Measurements from ENCODE around the gene PEAK3.
A peak's percentile ranks its signal among the peaks of the same experiment; 100 is the strongest.
"Not testable (repeated sequence)": the region's sequence is repeated elsewhere in the genome, so short reads cannot be mapped to it uniquely, and the experiment has no call there.

PEAK3 gene

DNA sequence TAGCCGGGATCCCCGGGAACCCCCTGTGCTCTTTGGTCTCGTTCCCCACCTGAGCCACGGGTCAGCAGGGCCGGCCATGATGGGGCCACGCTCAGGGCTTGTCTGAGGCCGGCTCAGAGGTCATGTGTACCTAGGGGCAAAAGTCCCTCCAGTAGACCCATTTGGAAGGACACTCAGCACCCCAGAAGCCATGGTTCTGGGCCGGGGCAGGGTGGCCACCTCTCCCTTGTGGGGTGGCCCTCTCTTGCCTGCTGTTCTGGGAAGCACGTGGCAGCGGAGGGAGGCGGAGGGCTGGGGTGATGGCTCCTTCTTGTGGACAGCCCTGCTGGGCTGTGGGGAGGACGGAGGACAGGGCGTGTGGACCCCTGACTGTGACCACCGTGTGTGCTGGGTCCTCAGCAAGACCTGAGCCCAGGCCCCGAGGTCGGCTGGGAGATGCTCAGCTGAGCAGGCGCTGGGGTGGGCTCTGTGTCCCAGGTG is 6.4 kb upstream of the PEAK3 start:
- no peak for DNase-seq

DNA sequence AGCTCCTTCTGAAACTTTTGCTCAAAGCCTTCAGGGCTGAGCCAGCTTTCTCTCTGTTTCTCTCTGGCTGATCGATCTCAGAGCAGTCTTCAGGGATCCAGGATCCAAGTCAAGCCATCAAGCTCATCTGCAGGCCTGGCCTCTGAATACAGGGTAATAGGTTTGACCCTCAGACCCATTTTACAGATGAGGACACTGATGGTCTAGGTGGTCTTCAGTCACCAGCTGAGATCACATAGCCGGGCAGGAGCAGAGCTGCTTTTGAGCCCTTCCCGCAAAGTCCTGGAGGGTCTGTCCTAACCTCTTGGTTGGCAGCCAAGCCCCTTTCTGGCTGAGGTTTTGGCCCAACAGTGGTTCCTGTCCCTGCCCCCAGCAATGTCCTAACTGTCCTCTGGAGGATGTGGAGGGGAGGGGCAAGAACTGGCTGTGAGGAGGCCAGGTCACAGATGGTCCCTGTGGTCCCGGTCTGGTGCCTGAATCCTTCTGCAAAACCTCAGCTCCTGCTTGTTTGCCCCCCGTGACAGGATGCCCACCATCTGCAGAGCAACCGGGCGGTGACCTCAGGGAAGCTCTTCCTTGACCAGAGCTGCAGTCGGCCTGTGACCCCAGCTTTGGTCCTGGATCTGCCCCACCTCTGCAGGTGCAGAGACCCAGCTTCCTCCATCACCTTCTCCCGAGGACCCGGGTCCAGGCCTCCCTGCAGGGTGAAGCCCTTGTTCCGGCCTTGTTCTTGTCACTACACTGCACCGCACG is 5.8 kb upstream of the PEAK3 start:
- no peak for DNase-seq

DNA sequence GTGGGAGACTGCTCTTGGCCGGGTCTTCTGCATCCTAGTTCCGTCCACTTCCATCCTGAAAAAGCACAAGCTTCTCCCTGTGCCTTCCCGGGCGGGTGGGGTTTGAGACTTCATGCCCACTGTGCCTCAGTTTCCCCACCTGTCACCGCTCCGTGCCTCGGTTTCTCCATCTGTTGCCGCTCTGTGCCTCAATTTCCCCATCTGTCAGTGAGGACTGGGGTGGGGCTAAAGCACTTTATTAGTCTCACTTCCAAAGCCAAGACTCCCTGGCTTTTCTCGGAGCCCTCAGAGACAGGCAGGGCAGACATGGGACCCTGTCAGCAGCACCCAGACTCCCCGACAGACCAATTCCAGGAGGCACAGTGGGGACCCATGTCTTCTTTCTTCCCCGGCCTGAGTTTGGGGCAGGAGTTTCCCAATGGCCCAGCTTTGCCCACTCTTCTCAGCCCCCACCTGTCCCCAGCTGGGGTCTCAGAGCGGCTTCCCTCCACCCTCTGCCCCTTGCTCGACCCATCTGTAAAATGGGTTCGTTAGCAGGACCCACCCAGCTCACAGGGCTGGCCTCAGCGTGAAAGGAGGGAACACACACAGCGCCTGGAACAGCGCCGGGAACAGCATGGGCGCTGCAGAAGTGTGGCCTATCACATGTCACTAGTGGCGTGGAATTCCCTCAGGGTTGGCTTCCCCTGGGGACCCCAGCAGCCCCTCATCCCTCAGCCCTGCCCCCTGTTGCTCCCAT is 4.6 kb upstream of the PEAK3 start:
- no peak for DNase-seq

DNA sequence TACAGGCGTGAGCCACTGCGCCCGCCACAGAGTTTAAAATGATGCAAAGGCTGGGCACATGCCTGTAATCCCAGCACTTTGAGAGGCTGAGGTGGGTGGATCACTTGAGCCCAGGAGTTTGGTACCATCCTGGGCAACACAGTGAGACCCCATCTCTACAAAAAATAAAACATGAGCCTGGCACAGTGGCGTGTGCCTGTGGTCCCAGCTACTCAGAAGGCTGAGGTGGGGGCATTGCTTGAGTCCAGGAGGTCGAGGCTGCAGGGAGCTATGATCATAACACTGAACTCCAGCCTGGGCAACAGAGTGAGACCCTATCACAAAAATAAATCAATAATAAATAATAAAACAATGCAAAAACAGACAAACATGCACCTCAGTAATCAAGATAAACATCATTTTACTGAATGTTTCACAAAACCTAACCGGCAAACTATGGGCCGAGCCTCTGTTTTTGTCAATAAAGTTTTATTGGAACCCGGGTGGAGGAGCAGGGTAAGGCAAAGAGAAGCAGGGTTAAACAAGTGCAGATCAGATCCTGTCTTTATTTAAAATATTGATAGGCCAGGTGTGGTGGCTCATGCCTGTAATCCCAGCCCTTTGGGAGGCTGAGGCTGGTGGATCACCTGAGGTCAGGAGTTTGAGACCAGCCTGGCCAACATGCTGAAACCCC is 2.0 kb upstream of the PEAK3 start:
- no peak for DNase-seq

DNA sequence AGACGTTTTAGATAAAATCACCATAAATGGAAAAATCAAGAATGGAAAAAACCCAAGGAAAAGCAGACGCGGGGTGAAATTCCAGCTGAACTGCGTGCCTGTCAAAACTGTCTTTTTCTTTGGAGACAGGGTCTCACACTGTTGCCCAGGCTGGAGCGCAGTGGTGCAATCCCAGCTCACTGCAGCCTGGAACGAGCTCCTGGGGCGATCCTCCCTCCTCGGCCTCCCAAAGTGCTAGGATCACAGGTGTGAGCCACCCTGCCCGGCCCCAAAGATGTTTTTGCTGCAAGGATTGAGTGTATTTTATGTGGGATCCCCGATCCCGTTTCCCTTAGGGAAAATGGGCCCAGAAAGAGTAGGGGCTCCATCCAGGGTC is 875 bp upstream of the PEAK3 start:
- DNase-seq = no peak

DNA sequence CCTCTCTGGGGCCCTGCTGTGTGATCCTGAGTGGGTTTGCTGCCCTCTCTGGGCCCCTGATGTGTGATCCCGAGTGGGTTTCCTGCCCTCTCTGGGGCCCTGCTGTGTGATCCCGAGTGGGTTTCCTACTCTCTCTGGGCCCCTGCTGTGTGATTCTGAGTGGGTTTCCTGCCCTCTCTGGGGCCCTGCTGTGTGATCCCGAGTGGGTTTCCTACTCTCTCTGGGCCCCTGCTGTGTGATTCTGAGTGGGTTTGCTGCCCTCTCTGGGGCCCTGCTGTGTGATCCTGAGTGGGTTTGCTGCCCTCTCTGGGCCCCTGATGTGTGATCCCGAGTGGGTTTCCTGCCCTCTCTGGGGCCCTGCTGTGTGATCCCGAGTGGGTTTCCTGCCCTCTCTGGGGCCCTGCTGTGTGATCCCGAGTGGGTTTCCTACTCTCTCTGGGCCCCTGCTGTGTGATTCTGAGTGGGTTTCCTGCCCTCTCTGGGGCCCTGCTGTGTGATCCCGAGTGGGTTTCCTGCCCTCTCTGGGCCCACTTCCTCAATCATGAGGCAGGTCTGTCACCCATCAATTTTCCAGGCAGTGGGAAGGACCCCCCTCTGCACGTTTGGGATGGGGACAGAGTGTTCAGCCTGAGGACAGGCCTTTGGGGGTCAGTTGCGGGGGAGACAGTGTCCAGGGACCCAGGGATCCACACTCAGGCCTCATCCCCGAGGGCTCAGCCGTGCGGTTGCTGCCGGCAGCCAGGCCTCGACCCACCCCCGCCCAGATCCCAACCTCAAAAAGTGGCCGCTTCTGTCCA is 512 bp downstream of the PEAK3 start:
- not testable (repeated sequence) for DNase-seq

DNA sequence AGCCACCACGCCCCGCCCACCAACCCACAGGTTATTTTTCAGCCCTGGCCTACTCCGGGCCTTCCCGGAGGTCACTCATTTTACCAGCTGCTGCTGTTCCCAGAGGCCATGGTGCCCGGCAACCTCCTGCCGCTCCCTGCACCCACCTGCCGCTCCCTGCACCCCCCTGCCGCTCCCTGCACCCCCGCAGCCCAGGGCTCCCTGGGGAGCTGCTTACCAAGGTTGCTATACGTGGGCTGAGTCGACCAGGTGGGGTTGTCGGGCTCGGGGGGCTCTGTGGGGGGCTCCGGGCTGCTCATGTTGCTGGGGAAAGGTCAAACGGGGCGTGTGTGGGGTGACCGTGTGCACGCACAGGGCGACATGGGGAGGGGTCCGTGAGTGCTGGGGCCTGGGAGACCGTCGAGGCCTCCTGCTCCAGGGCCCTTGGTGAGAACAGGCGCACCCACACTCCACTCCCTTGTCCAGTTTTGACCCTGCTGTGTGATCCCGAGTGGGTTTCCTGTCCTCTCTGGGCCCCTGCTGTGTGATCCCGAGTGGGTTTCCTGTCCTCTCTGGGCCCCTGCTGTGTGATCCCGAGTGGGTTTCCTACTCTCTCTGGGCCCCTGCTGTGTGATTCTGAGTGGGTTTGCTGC is 1.2 kb downstream of the PEAK3 start:
- no peak for DNase-seq

DNA sequence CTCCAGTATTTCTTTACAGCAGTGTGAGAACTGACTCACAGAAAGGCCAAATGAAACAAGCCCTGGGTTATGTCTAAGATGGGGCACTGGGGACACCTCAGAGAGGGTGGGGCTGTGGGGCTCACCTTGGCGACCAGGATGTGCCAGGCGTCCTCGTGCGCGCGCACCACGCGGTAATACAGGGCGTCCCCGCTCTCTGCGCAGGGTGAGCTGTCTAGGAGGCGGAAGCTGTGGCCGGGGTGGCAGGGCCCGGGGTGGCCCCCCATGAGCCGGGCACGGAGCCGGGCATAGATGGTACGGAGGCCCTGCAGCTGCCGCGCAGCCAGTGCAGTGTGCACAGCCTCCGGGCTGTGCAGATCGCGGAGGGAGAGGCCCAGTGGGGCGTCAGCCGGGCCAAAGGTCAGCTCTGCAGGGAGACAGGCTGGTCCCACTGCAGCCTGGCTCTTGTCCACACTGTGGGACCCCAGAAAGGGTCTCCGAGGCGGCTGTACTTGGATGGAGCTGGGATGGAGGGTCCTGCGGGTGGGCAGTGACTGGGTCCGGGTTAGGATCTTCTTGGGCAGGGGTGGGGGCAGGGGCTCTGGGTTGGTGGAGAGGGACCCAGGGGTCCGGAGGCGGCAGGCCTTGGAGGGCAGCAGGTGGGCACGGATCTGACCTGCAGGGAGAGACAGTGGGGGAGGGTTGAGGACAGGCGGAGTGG is 3.4 kb downstream of the PEAK3 start:
- DNase-seq = no peak

DNA sequence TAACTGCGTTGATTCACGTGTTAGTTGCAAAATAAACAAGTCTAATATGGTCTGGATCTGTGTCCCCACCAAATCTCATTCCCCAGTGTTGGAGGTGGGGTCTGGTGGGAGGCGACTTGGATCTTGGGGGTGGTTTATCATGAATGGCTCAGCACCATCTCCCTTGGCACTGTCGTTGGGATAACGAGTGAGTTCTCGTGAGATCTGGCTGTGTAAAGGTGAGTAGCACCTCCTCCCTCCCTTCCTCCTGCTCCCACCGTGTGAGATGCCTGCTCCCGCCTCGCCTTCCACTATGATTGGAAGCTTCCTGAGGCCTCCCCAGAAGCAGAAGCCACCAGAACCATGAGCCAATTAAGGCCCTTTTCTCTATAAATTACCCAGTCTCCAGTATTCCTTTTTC is 4.8 kb downstream of the PEAK3 start:
- no peak for DNase-seq

DNA sequence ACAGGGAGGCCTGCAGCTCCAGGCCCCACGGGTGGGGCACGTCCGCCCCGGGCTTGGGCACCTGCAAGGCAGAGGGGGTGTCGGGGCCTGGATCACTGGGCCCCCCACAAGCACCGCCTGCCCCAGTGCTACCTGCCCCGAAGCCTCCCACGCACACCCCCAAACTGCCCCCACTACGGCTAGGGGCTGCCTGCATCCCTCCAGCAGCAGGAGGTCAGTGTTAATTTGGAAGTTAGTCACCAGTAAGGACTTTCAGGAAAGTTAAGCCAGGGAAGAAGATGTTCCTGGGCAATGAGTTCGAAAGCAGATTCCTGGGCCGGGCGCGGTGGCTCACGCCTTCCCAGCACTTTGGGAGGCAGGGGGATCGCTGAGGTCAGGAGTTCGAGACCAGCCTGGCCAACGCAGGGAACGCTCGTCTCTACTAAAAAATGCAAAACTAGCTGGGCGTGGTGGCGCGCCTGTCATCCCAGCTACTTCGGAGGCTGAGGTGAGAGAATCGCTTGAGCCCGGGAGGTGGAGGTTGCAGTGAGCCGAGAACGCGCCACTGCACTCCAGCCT is 5.5 kb downstream of the PEAK3 start:
- DNase-seq = no peak

DNA sequence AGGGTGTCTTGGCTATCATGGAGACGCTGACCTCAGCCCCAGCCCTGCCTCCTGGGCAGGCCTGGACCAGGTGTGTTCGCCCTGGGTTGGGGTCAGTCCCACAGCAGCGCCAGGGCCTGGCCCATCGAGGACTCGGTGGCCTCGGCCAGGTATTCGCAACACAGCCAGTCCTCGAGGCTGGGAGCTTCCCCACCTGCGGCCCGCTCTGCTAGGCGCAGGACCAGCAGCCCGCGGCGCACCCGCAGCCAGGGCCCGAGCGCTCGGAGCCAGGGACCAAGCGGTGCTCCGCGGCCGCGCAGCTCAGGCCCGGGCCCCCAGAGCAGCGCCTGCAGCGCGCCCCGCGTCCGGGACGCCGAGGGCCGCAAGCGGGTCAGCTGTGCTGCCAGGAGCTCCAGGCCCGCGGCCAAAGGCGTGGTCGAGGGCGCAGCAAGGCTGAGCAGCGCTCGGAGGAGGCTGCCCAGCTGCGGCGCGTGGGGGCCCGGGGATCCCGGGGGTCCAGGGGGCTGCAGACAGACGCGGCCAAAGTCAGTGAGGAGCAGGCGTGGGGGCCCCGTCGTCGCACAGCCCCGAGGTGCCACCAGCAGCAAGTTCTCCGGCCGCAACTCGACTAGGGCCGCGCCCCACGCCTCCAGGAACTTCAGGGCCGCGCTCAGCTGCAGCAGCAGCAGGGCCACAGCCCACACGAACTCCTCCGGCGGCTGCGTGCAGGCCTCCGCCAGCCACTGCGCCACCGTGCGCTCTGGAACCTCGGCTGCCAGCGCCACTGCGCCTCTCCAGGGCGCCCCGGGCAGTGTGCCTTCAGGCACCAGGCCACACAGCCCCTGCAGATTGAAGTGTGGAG is 6.2 kb downstream of the PEAK3 start:
- no peak for DNase-seq

DNA sequence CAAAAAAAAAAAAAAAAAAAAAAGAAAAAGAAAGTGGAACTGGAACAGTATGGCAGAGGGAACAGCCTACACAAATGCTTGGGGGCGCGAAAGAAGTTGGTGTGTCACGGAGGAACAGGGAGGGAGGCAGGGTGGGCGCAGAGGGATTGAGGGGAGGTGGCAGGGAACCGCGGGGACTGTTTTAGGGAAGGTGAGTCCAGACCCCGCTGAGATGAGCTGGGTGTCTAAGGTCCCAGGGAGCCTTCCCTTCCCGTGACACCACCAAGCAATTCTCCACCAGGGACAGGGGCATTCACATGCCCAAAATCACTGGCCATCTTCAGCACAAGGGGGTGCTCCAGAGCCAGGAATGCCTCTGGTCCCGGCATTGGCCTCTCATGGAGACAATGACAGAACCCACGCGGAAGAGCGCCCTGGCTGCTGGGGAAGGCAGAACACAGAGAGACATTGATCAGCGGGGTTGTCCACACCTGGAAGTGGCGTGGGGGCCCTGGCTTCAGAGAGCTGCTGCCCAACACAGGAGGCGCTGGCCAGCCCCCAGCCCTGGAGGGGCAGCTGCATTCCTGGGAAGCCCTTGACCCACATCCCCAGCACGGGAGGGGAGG is 6.9 kb downstream of the PEAK3 start:
- peak in 1 of 2 experiments; percentile 38 for DNase-seq

DNA sequence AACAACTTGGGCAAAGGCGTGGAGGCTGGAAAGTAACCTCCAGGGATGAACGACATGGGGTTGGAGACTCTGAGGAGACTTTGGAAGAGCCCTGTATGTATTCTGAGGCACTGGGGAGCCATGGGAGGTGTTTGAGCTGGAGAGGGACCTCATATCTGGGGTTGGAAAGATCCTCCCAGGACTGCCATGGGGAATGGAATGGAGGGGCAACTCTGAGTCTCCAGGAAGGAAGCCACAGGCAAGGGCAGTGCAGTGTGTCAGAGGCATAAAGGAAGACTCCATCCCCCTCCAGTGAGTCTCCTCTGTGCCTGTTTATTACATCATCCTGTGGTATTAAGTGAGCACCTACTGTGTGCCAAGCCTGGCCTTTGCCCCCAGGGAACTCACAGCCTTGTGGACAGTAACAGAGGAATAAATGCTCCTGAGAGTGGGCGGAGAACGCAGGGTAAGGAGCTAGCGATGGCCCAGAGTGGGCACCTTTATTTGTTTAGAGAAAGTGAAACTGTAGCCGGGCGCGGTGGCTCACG is 7.7 kb downstream of the PEAK3 start:
- no peak for DNase-seq

DNA sequence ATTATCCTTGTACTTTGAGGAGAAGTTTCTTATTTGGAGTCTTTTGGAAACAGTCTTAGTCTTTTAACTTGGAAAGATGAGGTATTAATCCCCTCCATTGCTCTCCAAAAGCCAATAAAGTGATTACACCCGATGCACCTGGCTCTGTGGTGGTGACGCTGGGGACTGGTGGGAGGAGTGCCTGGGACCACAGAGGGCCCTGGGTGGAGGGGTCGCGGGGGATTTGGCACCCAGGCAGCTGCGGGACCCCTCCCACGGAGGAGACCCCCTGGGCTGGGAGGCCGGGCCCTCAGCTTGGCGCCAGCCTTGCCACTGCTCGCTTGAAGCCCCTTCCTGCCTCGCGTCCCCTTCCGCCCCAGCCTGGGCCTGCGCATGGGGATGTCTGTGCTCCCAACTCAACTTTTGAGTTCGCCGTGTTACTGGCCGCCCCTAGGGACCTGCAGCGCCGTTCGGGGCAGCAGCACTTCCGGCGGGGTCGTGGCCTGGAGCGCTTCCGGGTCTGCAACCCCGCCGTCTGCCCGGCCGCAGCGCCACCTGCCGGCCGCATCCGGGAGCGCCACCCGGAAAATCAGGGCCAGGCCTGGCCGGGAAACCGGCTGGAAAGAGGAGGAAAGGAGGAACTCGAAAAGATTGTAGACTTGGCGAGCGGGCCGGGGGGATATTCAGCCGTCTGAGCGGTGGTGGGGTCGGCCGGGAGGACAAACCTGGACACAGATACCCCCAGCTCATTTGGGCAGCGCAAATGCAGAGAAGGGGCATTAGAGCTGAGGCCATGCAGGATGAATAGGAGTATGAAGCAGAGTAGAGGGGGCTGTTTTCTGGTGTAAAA is 8.4 kb downstream of the PEAK3 start:
- DNase-seq = peak; percentile 48 to 69

DNA sequence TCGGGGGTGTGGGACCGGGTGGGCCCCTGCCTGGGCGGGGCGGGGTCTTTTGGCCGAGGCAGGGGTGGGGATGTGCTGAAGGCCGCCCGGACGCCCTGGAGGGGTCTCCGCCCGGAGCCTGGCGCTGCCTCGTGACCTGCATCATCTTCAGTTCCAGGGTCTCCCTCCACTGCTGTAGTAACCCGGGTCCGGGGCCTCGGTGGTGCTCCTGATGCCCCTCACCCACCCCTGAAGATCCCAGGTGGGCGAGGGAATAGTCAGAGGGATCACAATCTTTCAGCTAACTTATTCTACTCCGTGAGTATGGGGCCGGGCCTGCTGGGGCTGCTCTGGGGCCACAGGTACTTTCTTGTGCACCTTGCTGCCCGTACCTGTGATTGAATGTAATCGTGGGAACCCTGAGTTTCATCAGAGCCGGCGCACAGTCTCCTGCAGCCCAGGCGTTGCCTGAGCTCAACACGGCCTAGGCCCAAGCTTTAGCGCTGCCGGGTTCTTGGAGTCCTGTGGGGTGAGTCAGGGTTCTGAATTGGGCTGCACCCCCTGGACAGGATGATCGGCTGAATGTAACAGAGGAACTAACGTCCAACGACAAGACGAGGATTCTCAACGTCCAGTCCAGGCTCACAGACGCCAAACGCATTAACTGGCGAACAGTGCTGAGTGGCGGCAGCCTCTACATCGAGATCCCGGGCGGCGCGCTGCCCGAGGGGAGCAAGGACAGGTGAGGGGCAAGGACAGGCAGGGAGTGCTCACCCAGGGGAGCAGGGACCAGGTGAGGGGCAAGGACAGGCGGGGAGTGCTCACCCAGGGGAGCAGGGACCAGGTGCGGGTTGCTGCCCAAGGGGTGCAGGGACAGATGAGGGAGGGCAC is 10.5 kb downstream of the PEAK3 start:
- DNase-seq = no peak

DNA sequence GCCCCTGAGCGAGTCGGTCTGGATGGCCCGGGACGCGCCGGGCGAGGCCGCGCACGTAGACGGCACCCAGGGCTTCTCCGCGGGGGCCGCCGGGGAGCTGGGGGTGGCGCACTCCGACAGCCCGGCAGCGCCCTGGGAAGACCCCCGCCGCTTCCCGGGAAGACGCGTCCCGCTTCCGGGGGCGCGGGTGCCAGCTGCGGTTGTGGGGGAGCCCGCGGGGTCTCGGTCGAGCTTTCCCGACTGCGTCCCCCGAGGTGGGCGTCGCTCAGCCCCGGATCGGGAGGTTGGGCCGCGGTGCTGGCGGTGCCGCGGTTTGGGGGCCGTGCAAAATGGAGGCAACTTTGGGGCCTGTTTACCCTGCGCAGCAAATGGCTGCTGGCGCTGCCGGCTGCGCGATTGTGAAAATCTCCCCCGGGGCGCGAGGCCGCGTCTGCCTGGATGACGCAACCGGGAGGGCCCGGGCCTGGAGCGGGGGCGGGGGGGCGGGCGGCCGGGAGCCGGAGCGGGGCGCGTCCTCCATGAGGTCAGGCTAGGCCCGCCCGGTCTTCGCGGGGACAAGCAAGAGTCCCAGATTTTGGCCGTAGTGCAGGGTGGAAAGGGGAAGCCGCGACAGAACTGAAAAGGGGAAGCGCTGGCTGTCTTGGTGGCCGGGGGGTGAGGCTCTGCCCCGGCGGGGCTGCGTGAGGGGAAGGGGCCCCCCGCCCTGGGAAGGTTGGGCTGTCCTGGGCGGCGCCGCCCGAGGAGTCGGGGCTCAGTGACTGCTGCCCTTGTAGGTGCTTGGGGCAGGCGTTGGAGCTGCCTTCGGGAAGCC is 11.3 kb downstream of the PEAK3 start:
- peak; percentile 74 to 75 for DNase-seq

DNA sequence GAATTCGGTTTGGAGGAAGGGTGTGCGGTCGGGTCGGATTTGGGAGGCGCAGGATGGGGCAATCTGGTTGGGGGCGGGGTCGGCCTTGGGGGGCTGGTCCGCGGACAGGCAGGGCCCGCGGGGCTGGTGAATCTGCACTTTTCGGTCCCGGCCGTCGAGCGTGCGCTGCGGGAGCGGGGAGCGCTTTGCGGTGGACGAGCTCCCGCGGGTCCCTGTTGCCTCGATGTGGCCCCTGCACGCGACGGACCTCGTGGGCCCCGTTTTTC is 11.9 kb downstream of the PEAK3 start:
- peak; percentile 18 to 49 for DNase-seq
